Liver (tissue), 9 donors: ENCODE results near the gene RYR1. TPM values are rescaled to one million over a fixed set of nuclear protein-coding genes. Genes with fewer than 3 reads are reported as not detected.

Experiments used
- DNase-seq: peaks from one replicate; pipeline ENCODE4 v3.0.0-alpha.2; 2017; ENCODE audit warnings: low spot score
- H3K27ac ChIP-seq, 2 donors: one replicate each; pipeline ENCODE4 v1.7.0; 2013; ENCODE audit warnings: inconsistent platforms in 2 of 2, low read length in 2 of 2, control low read depth in 1 of 2, low read depth in 1 of 2, mild to moderate bottlenecking in 1 of 2
- H3K27me3 ChIP-seq, 4 donors: one replicate each; pipeline versions ENCODE4 v1.6.1 to v1.7.0; 2013; ENCODE audit warnings: low read length in 3 of 4, inconsistent platforms in 1 of 4, mild to moderate bottlenecking in 1 of 4, moderate library complexity in 1 of 4; ENCODE audit not compliant: control insufficient read depth in 4 of 4, insufficient read depth in 4 of 4
- H3K36me3 ChIP-seq, 4 donors: one replicate each; pipeline versions ENCODE4 v1.6.1 to v1.7.0; 2013; ENCODE audit warnings: low read length in 3 of 4, mild to moderate bottlenecking in 3 of 4, low read depth in 1 of 4, moderate library complexity in 1 of 4; ENCODE audit not compliant: control insufficient read depth in 4 of 4, insufficient read depth in 3 of 4
- H3K4me1 ChIP-seq, 4 donors: one replicate each; pipeline versions ENCODE4 v1.6.1 to v1.7.0; 2013; ENCODE audit warnings: low read length in 3 of 4, mild to moderate bottlenecking in 3 of 4, moderate library complexity in 1 of 4; ENCODE audit not compliant: control insufficient read depth in 4 of 4, insufficient read depth in 4 of 4
- H3K4me3 ChIP-seq, 3 donors: one replicate each; pipeline versions ENCODE4 v1.6.1 to v1.7.0; 2013; ENCODE audit warnings: low read length in 3 of 3, control low read depth in 1 of 3, low read depth in 1 of 3, mild to moderate bottlenecking in 1 of 3
- H3K9ac ChIP-seq, 2 donors: one replicate each; pipeline ENCODE4 v1.7.0; 2013; ENCODE audit warnings: low read length in 2 of 2, mild to moderate bottlenecking in 2 of 2, moderate library complexity in 2 of 2, control low read depth in 1 of 2, low read depth in 1 of 2
- H3K9me3 ChIP-seq, 4 donors: one replicate each; pipeline versions ENCODE4 v1.6.1 to v1.7.0; 2013; ENCODE audit warnings: low read length in 3 of 4; ENCODE audit not compliant: control insufficient read depth in 4 of 4
- ATF3 ChIP-seq: IDR thresholded peaks from 2 replicates; pipeline ENCODE4 v1.6.1; 2016; ENCODE audit warnings: antibody characterized with exemption
- CTCF ChIP-seq: fragments of 150-350 bp; IDR thresholded peaks from 2 replicates; pipeline ENCODE4 v1.5.1; 2017; ENCODE audit warnings: improper control_type of control experiment, low read depth, low read length; ENCODE audit not compliant: missing input control
- EGR1 ChIP-seq, 2 donors: IDR thresholded peaks; 2 replicates each; pipeline ENCODE4 v1.6.1; 2016 to 2018; ENCODE audit warnings: antibody characterized with exemption in 2 of 2, low read depth in 2 of 2
- FOXA1 ChIP-seq: IDR thresholded peaks from 2 replicates; pipeline ENCODE4 v1.6.1; 2016; ENCODE audit warnings: antibody characterized with exemption
- FOXA2 ChIP-seq: IDR thresholded peaks from 2 replicates; pipeline ENCODE4 v1.6.1; 2016; ENCODE audit warnings: antibody characterized with exemption
- GABPA ChIP-seq, 2 donors: IDR thresholded peaks in 1 of 2; conservative IDR thresholded peaks in 1 of 2; 2 replicates each; pipeline ENCODE4 v1.6.1; 2016; ENCODE audit warnings: antibody characterized with exemption in 2 of 2, mild to moderate bottlenecking in 1 of 2, moderate library complexity in 1 of 2
- HNF4A ChIP-seq, 2 donors: conservative IDR thresholded peaks; 2 replicates each; pipeline ENCODE4 v1.6.1; 2016; ENCODE audit warnings: antibody characterized with exemption in 2 of 2, mild to moderate bottlenecking in 2 of 2
- HNF4G ChIP-seq: IDR thresholded peaks from 2 replicates; pipeline ENCODE4 v1.6.1; 2016; ENCODE audit warnings: antibody characterized with exemption
- JUND ChIP-seq, 2 donors: IDR thresholded peaks; 2 replicates each; pipeline ENCODE4 v1.6.1; 2016; ENCODE audit warnings: antibody characterized with exemption in 2 of 2
- NR2F2 ChIP-seq: IDR thresholded peaks from 2 replicates; pipeline ENCODE4 v1.6.1; 2016; ENCODE audit warnings: antibody characterized with exemption
- RAD21 ChIP-seq, 2 donors: IDR thresholded peaks; 2 replicates each; pipeline ENCODE4 v1.6.1; 2016; ENCODE audit warnings: antibody characterized with exemption in 2 of 2, mild to moderate bottlenecking in 2 of 2
- RXRA ChIP-seq, 2 donors: IDR thresholded peaks; 2 replicates each; pipeline ENCODE4 v1.6.1; 2017 to 2018; ENCODE audit warnings: antibody characterized with exemption in 2 of 2, mild to moderate bottlenecking in 1 of 2
- SP1 ChIP-seq: IDR thresholded peaks from 2 replicates; pipeline ENCODE4 v1.6.1; 2018; ENCODE audit warnings: antibody characterized with exemption, mild to moderate bottlenecking
- TAF1 ChIP-seq: conservative IDR thresholded peaks from 2 replicates; pipeline ENCODE4 v1.6.1; 2016; ENCODE audit warnings: antibody characterized with exemption, mild to moderate bottlenecking
- YY1 ChIP-seq: IDR thresholded peaks from 2 replicates; pipeline ENCODE4 v1.6.1; 2016; ENCODE audit warnings: antibody characterized with exemption, mild to moderate bottlenecking
- WGBS: extraction: QIAGEN DNeasy Blood & Tissue Kit; methylation state at CpG from one replicate; pipeline ENCODE4 v1.1.7; 2013; 5-methylcytosine and 5-hydroxymethylcytosine counted together
- polyA plus RNA-seq, 2 donors: library from polyadenylated mRNA; stranded (reverse) in 1 of 2; unstranded in 1 of 2; fragments of 200-250 nt in 1 of 2; fragments of >200 nt in 1 of 2; fragmentation: Nextera tagmentation in 1 of 2; extraction: Ambion mirVana in 1 of 2; gene quantifications; one replicate each; pipeline versions ENCODE4 v1.2.1 to v1.2.3, GENCODE V29; 2013 to 2015
- total RNA-seq, 2 donors: library from RNA; depleted of rRNA; stranded (reverse); fragments of >200 nt; gene quantifications; one replicate each; pipeline ENCODE4 v1.2.3, GENCODE V29; 2014
- TF ChIP-seq, protein P1 (sequence below): IDR thresholded peaks from 2 replicates; pipeline ENCODE4 v1.6.1; 2016; ENCODE audit warnings: antibody characterized with exemption
- TF ChIP-seq, protein P2 (sequence below): IDR thresholded peaks from 2 replicates; pipeline ENCODE4 v1.6.1; 2016; ENCODE audit warnings: antibody characterized with exemption
- TF ChIP-seq, protein P3 (sequence below): IDR thresholded peaks from 2 replicates; pipeline ENCODE4 v1.6.1; 2016; ENCODE audit warnings: antibody characterized with exemption, mild to moderate bottlenecking
- donor health status: healthy.
- donor health status: healthy.
- donor health status: healthy.
- donor health status: healthy.
- donor health status: healthy.

RYR1 gene
- total and polyA plus RNA-seq, 4 donors = 0.01 to 0.70 (median 0.29) TPM

- Histone ChIP-seq H3K9me3 (no peaks in the 10 kb centered on the region), H3K4me3 (no peak overlapping the region), H3K27me3 (no peaks in the 10 kb centered on the region), H3K4me1 (no peaks in the 10 kb centered on the region), H3K27ac (no peak overlapping the region), H3K9ac (no peak overlapping the region), H3K36me3 (no peaks in the 10 kb centered on the region)
- 60% methylated on average over 15 of the region's 15 CpGs for WGBS
- TF ChIP-seq EGR1 (IDR thresholded peaks at IDR 0.05; ENCODE audit: low read depth in 2 of 2) (no peak), HNF4A (conservative IDR thresholded peaks at IDR 0.05) (no peak), HNF4G (no peak), FOXA2 (no peak), GABPA (IDR thresholded peaks at IDR 0.05 in 1 of 2, conservative IDR thresholded peaks at IDR 0.05 in 1 of 2) (no peak), JUND (IDR thresholded peaks at IDR 0.05) (no peak), YY1 (no peak), NR2F2 (no peak), CTCF (no peak), RAD21 (IDR thresholded peaks at IDR 0.05) (no peak), SP1 (no peak), RXRA (IDR thresholded peaks at IDR 0.05) (no peak), TAF1 (no peak), ATF3 (no peak), FOXA1 (no peak)
- TF ChIP-seq, protein P1, sequence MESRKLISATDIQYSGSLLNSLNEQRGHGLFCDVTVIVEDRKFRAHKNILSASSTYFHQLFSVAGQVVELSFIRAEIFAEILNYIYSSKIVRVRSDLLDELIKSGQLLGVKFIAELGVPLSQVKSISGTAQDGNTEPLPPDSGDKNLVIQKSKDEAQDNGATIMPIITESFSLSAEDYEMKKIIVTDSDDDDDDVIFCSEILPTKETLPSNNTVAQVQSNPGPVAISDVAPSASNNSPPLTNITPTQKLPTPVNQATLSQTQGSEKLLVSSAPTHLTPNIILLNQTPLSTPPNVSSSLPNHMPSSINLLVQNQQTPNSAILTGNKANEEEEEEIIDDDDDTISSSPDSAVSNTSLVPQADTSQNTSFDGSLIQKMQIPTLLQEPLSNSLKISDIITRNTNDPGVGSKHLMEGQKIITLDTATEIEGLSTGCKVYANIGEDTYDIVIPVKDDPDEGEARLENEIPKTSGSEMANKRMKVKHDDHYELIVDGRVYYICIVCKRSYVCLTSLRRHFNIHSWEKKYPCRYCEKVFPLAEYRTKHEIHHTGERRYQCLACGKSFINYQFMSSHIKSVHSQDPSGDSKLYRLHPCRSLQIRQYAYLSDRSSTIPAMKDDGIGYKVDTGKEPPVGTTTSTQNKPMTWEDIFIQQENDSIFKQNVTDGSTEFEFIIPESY = no peak
- TF ChIP-seq, protein P2, sequence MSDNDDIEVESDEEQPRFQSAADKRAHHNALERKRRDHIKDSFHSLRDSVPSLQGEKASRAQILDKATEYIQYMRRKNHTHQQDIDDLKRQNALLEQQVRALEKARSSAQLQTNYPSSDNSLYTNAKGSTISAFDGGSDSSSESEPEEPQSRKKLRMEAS = no peak
- TF ChIP-seq, protein P3, sequence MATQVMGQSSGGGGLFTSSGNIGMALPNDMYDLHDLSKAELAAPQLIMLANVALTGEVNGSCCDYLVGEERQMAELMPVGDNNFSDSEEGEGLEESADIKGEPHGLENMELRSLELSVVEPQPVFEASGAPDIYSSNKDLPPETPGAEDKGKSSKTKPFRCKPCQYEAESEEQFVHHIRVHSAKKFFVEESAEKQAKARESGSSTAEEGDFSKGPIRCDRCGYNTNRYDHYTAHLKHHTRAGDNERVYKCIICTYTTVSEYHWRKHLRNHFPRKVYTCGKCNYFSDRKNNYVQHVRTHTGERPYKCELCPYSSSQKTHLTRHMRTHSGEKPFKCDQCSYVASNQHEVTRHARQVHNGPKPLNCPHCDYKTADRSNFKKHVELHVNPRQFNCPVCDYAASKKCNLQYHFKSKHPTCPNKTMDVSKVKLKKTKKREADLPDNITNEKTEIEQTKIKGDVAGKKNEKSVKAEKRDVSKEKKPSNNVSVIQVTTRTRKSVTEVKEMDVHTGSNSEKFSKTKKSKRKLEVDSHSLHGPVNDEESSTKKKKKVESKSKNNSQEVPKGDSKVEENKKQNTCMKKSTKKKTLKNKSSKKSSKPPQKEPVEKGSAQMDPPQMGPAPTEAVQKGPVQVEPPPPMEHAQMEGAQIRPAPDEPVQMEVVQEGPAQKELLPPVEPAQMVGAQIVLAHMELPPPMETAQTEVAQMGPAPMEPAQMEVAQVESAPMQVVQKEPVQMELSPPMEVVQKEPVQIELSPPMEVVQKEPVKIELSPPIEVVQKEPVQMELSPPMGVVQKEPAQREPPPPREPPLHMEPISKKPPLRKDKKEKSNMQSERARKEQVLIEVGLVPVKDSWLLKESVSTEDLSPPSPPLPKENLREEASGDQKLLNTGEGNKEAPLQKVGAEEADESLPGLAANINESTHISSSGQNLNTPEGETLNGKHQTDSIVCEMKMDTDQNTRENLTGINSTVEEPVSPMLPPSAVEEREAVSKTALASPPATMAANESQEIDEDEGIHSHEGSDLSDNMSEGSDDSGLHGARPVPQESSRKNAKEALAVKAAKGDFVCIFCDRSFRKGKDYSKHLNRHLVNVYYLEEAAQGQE = no peak
- no peak for DNase-seq
Observed at GRCh38 chr19:38464421-38465082, 31.1 kb downstream of the RYR1 start.
